Sigmoid colon (tissue), 7 donors: ENCODE data around the gene ARHGAP9. TPM values are rescaled to one million over a fixed set of nuclear protein-coding genes. Genes with fewer than 3 reads are reported as not detected.
"Not testable (repeated sequence)": the region's sequence is repeated elsewhere in the genome, so short reads cannot be mapped to it uniquely, and the experiment has no call there.

ENCODE experiments used
- DNase-seq: peaks from one replicate; pipeline ENCODE4 v3.0.0-alpha.2; 2019
- H3K27ac ChIP-seq, 4 donors: fragments of 200-600 bp; sonication (generic); one replicate each; pipeline ENCODE4 v1.5.1; 2016 to 2019; ENCODE audit warnings: mild to moderate bottlenecking in 1 of 4
- H3K27me3 ChIP-seq, 3 donors: fragments of 200-600 bp; sonication (generic); one replicate each; pipeline ENCODE4 v1.5.1; 2019; ENCODE audit warnings: mild to moderate bottlenecking in 1 of 3
- H3K36me3 ChIP-seq, 4 donors: fragments of 200-600 bp; sonication (generic); one replicate each; pipeline ENCODE4 v1.5.1; 2016 to 2019
- H3K4me1 ChIP-seq, 4 donors: fragments of 200-600 bp; sonication (generic); one replicate each; pipeline ENCODE4 v1.5.1; 2017 to 2019
- H3K4me3 ChIP-seq, 4 donors: fragments of 200-600 bp; sonication (generic); one replicate each; pipeline ENCODE4 v1.5.1; 2017 to 2019; ENCODE audit warnings: mild to moderate bottlenecking in 2 of 4, moderate library complexity in 1 of 4
- H3K9me3 ChIP-seq, 4 donors: fragments of 200-600 bp in 3 of 4; sonication (generic) in 3 of 4; one replicate each; pipeline versions ENCODE4 v1.5.1 to v1.6.1; 2013 to 2019
- EP300 ChIP-seq, 4 donors: sonication (generic); formaldehyde crosslinking; IDR thresholded peaks; one replicate each; pipeline ENCODE4 v1.6.1; 2017; ENCODE audit warnings: antibody characterized with exemption in 4 of 4
- POLR2A ChIP-seq, 2 donors: fragments of 450-650 bp; IDR thresholded peaks; one replicate each; pipeline ENCODE4 v1.6.1; 2016; ENCODE audit warnings: antibody characterized with exemption in 2 of 2, mild to moderate bottlenecking in 2 of 2, moderate library complexity in 2 of 2
- POLR2AphosphoS5 ChIP-seq, 4 donors: sonication (generic); formaldehyde crosslinking; IDR thresholded peaks; one replicate each; pipeline ENCODE4 v1.6.1; 2017; ENCODE audit warnings: antibody characterized with exemption in 4 of 4
- WGBS, 2 donors: extraction: QIAGEN DNeasy Blood & Tissue Kit; methylation state at CpG; one replicate each; pipeline ENCODE4 v1.1.7; 2013; 5-methylcytosine and 5-hydroxymethylcytosine counted together
- intact Hi-C: fragments of 100-400 bp; cut with DNase I; formaldehyde crosslinking; loops from one replicate; pipeline ENCODE4 v1.15.1; 2023
- polyA plus RNA-seq, 3 donors: library from polyadenylated mRNA; stranded (reverse); fragments of 200-250 nt; gene quantifications; one replicate each; pipeline ENCODE4 v1.2.3, GENCODE V29; 2013
- total RNA-seq, 4 donors: library from RNA; depleted of rRNA; stranded (reverse); fragments of >200 nt; gene quantifications; one replicate each; pipeline ENCODE4 v1.1.0, GENCODE V29; 2016
- TF ChIP-seq, protein P1 (sequence below), 4 experiments: fragments of 450-650 bp in 3 of 4; fragments of 200-600 bp in 1 of 4; IDR thresholded peaks; one replicate each; pipeline ENCODE4 v1.5.1; 2016 to 2019; ENCODE audit warnings: antibody characterized with exemption in 4 of 4, mild to moderate bottlenecking in 3 of 4, moderate library complexity in 2 of 4
- donor health status: healthy with polysubstance abuse.
- donor health status: Bipolar disorder and iron deficiency.
- donor health status: healthy.

ARHGAP9 gene
- total and polyA plus RNA-seq, 7 donors = 4.3 to 54.7 (median 6.6) TPM

DNA sequence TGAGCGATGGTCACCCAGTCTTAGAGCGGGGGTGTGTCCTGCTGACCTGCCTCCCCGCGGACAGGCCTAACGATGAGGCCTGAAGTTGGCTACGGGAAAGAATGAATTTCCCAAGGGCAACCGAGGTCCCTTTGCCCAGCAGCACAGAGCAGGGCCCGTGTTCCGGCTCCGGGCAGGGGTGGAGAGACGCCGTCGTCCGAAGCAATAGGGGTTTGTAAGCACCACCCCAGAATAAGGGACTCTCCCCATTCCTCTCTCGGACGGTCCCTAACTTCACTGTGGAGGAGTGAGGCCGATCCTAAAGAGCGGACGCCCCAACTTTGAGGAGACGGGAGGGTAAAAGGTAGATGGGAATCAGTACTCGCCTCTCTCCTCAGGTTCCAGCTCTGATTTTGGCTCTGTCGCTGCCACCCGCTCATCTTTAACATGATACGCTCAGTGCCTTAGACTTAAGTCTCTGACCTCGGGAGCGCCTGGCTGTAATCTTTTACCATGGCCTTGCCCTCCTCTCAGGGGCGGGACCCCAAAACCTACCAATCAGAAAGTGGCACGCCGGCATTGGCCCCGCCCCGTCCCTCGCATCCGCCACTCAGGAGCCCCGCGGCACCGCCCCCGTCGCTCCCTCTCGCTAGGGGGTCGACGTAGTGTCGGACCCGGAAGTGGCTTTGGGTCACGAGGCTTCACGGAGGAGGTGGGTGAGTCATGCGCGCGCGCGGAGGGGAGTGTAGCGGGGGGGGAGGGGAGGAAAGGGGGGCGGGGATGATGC lies 40.6 kb upstream of the ARHGAP9 start, which contains the start of gene DDIT3:
DDIT3 (minus strand) TSS at position 462 of the 766 bp plus-strand sequence. CDS start 3,108 bp downstream, outside the sequence.
- peak within 1 kb of the TSS; percentile 95 to 100 (median 98) for H3K27ac ChIP-seq
- H3K4me1 ChIP-seq = peaks cover 0 to 66% (median 64%) of the 10 kb centered on the region in 4 donors
- intact Hi-C loops = loop anchor here (2.0 to 5.0 kb wide), 4 partner anchors 27 to 1403 kb away; partner anchors contain the start of genes ARHGEF25, DCTN2, MARS1 and RPL41
- H3K36me3 ChIP-seq = peaks cover 25 to 40% (median 30%) of the 10 kb centered on the region in 4 donors
- H3K27me3 ChIP-seq = no peaks in the 10 kb centered on the region
- no peaks in the 10 kb centered on the region for H3K9me3 ChIP-seq
- peak within 1 kb of the TSS; percentile 85 to 96 (median 89) for H3K4me3 ChIP-seq
- DNase-seq = peak; percentile 100
- TF ChIP-seq POLR2A (IDR thresholded peaks at IDR 0.05) = peak; percentile 99
- TF ChIP-seq POLR2AphosphoS5 (IDR thresholded peaks at IDR 0.05) = peak; percentile 100
- peak in 2 of 4 donors; percentile 7 to 82 for TF ChIP-seq EP300 (IDR thresholded peaks at IDR 0.05)
- TF ChIP-seq, protein P1, sequence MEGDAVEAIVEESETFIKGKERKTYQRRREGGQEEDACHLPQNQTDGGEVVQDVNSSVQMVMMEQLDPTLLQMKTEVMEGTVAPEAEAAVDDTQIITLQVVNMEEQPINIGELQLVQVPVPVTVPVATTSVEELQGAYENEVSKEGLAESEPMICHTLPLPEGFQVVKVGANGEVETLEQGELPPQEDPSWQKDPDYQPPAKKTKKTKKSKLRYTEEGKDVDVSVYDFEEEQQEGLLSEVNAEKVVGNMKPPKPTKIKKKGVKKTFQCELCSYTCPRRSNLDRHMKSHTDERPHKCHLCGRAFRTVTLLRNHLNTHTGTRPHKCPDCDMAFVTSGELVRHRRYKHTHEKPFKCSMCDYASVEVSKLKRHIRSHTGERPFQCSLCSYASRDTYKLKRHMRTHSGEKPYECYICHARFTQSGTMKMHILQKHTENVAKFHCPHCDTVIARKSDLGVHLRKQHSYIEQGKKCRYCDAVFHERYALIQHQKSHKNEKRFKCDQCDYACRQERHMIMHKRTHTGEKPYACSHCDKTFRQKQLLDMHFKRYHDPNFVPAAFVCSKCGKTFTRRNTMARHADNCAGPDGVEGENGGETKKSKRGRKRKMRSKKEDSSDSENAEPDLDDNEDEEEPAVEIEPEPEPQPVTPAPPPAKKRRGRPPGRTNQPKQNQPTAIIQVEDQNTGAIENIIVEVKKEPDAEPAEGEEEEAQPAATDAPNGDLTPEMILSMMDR (IDR thresholded peaks at IDR 0.05) = no peak
- 0 to 1% methylated on average over 52 of the region's 52 CpGs for WGBS, 2 donors

DNA sequence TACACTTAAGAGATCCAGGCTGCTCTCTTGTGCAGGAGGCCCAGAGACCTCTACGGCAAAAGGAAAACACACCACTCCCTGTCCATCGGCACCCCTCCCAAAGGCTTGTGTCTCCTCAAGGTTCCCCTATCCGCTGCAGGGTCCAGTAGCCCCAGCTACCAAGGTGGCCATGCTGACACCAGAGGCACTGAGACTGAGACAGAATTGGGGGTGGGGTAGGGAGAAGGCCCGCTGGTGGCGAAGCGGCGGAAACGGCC lies 40.1 kb upstream of the ARHGAP9 start:
- Histone ChIP-seq H3K4me1 (peaks cover 0 to 61% (median 59%) of the 10 kb centered on the region in 4 donors), H3K36me3 (peaks cover 24 to 40% (median 30%) of the 10 kb centered on the region in 4 donors), H3K27me3 (no peaks in the 10 kb centered on the region), H3K4me3 (peak overlapping the region; percentile 85 to 96 (median 89)), H3K27ac (peak overlapping the region; percentile 95 to 100 (median 98)), H3K9me3 (no peaks in the 10 kb centered on the region)
- 0 to 1% methylated on average over 8 of the region's 8 CpGs for WGBS, 2 donors
- intact Hi-C loops = loop anchor here (2.0 to 5.0 kb wide), 4 partner anchors 27 to 1402 kb away; partner anchors contain the start of genes ARHGEF25, DCTN2, MARS1 and RPL41
- DNase-seq = peak; percentile 82
- TF ChIP-seq, protein P1 (IDR thresholded peaks at IDR 0.05) = no peak
- TF ChIP-seq POLR2A (IDR thresholded peaks at IDR 0.05) = no peak
- TF ChIP-seq EP300 (IDR thresholded peaks at IDR 0.05) = no peak
- TF ChIP-seq POLR2AphosphoS5 (IDR thresholded peaks at IDR 0.05) = no peak

DNA sequence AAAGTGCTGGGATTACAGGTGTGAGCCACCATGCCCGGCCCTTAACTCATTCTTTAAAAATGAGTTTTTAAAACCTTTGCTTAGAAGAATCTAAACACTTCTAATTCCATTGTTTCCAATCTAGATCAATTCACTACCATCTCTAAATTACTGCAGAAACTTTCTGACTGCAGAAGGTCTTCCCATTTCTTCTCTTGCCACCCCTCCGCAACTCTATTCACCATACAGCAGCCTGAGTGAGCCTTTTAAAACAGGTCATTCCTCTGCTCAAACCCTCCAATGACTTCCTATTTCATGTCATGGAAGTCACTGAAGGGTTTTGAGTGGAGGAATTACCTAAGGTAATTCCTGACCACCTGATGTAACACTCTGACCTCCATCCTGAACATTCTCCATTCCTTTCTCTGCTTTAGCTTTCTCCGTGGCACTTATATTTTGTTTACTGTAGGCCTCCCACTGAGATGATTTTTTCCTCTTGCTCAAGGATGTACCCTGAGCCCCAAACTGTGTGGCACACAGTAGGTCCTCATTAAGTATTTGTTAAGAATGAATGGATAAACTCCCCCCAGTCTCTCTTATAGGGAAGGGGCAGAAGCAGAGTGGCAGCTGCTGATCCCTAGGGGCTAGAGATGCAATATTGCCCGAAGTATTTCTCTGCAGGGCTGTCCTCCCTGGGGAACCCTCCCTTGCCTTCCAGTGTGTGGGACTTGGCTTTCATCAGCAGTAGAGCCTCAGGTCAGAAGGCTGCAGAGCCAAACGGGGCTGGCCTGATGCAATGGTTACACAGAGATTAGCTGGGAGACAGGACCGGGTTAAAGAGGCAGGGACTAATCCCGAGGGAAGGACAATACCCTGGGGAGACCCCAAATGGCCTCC lies 39.5 kb upstream of the ARHGAP9 start:
- Histone ChIP-seq H3K27me3 (no peaks in the 10 kb centered on the region), H3K9me3 (no peaks in the 10 kb centered on the region), H3K4me1 (peaks cover 0 to 55% (median 53%) of the 10 kb centered on the region in 4 donors), H3K27ac (peak overlapping the region; percentile 95 to 100 (median 98)), H3K4me3 (peak overlapping the region; percentile 85 to 96 (median 89)), H3K36me3 (peaks cover 24 to 40% (median 31%) of the 10 kb centered on the region in 4 donors)
- 28 to 32% methylated on average over 7 of the region's 7 CpGs for WGBS, 2 donors
- TF ChIP-seq, protein P1 (IDR thresholded peaks at IDR 0.05) = no peak
- TF ChIP-seq POLR2AphosphoS5 (IDR thresholded peaks at IDR 0.05) (no peak), POLR2A (IDR thresholded peaks at IDR 0.05) (no peak), EP300 (IDR thresholded peaks at IDR 0.05) (no peak)
- peak; percentile 78 for DNase-seq
- intact Hi-C loops = no loop called here

DNA sequence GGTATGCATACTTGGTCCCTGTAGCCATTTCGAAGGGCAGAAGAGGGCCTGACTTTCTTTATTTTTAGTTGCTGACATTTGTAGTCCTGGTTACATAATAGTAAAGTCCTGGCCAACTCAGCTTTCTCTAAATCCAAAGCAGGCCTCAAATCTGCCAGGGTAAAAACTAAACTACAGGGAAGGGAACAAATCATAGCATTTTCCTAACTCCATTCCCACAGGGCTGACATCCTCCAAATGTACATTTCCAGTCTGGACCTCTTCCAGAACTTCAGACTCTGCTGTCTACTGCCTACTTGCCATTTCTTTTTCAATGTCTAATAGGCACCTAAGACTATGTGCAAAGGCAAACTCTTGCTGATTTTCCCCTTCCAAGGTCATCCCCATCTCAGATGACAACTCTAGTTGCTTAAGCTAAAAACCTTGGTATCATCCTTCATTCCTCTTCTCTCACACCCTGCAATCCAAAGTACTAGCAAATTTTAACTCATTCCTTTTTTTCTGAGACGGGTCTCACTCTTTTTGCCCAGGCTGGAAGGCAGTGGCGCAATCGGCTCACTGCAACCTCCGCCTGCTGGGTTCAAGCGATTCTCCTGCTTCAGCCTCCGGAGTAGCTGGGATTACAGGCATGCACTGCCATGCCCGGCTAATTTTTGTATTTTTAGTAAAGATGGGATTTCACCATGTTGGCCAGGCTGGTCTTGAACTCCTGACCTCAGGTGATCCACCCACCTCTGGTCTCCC lies 38.7 kb upstream of the ARHGAP9 start:
- Histone ChIP-seq H3K27ac (peak overlapping the region; percentile 95 to 100 (median 98)), H3K4me3 (peak overlapping the region; percentile 85 to 96 (median 89)), H3K36me3 (peaks cover 25 to 42% (median 32%) of the 10 kb centered on the region in 4 donors), H3K27me3 (no peaks in the 10 kb centered on the region), H3K9me3 (no peaks in the 10 kb centered on the region), H3K4me1 (peaks cover 0 to 47% (median 45%) of the 10 kb centered on the region in 4 donors)
- TF ChIP-seq POLR2AphosphoS5 (IDR thresholded peaks at IDR 0.05) (peak in 2 of 4 donors; percentile 43 to 51), EP300 (IDR thresholded peaks at IDR 0.05) (no peak)
- no peak for DNase-seq
- WGBS, 2 donors = 87 to 88% methylated on average over 8 of the region's 8 CpGs
- intact Hi-C loops = no loop called here

DNA sequence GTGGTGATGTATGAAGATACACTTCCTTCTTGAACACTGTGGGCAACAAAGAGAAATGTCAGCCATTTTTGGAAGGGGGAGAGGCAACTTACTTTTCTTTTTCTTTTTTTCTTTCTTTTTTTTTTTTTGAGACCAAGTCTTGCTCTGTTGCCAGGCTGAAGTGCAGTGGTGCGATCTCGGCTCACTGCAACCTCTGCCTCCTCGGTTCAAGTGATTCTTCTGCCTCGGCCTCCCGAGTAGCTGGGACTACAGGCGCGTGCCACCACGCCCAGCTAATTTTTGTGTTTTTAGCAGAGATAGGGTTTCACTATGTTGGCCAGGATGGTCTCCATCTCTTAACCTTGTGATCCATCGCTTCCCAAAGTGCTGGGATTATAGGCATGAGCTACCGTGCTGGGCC lies 38.1 kb upstream of the ARHGAP9 start:
- peak overlapping the region in 2 of 4 donors; percentile 85 to 93 for H3K4me3 ChIP-seq

More for the DNA sequence above, 38.1 kb upstream of the ARHGAP9 start:
- H3K9me3 ChIP-seq, DNase-seq, H3K27me3 ChIP-seq, intact Hi-C loops: not testable (repeated sequence)
- H3K27ac ChIP-seq = peak overlapping the region; percentile 95 to 100 (median 98)
- H3K36me3 ChIP-seq = peaks cover 31 to 49% (median 39%) of the 10 kb centered on the region in 4 donors
- H3K4me1 ChIP-seq = peaks cover 0 to 46% (median 44%) of the 10 kb centered on the region in 4 donors
- 90 to 93% methylated on average over 10 of the region's 10 CpGs for WGBS, 2 donors
